ENCODE measurements around the gene ANKRD28. TPM values are rescaled to one million over a fixed set of nuclear protein-coding genes. Genes with fewer than 3 reads are reported as not detected.

Gene ANKRD28
- total RNA-seq, 2 donors from 2014 or later: 18.4 to 35.8 TPM

DNA sequence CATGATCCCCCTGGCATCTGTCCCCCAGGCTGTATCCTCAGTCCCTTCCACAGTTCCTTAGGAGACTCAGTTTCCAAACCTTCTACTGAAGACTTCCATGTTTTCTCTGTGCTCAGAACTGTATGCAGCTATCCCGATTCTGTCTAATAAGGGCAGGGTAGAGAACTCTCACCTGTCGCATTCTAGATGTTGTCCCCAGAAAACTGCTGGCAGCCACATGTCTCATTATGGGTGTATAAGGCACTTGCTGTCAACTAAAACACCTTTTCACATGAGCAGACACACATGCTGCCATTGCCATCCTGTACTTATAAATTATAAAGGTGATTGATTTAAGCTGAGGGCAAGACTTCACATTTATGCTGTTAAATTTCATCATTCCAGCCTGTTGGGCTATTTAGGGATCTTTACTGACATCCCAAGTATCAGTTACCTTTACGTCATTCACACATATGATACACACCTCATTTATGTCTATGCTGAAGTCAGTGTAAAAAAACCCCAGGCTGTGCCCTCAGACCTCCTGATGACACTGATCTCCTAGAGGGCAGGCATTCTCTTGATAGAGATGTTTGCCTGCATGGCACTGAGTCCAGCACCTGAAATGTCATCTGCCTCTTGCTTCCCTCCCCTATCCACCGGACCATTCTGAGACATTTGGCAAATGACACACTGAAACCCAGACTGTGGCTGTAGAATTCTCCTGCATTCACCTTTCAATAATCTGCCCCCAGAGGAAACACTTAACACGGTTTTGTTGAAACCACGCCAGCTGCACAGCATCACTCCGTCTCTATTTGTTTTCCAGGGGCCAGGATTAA lies 160.4 kb downstream of the ANKRD28 start:
- Histone ChIP-seq H3K27me3 (replicated peaks; ENCODE audit: insufficient read depth) (no peaks in the 10 kb centered on the region), H3K36me3 (no peaks in the 10 kb centered on the region), H3K27ac (no peak overlapping the region), H3K4me1 (replicated peaks) (peaks cover 14% of the 10 kb centered on the region), H3K4me3 (no peak overlapping the region), H3K9me3 (no peaks in the 10 kb centered on the region)
- DNase-seq (ENCODE audit: low spot score): no peak
- intact Hi-C loops (cut with DNase I): loop anchor here (10.0 kb wide), 1 partner anchor 607 kb away; no protein-coding TSS in a partner anchor
- 70% methylated on average over 7 of the region's 7 CpGs for WGBS
- TF ChIP-seq POLR2A (IDR thresholded peaks at IDR 0.05) (no peak), POLR2AphosphoS5 (IDR thresholded peaks at IDR 0.05) (no peak)
- TF ChIP-seq, protein P1, sequence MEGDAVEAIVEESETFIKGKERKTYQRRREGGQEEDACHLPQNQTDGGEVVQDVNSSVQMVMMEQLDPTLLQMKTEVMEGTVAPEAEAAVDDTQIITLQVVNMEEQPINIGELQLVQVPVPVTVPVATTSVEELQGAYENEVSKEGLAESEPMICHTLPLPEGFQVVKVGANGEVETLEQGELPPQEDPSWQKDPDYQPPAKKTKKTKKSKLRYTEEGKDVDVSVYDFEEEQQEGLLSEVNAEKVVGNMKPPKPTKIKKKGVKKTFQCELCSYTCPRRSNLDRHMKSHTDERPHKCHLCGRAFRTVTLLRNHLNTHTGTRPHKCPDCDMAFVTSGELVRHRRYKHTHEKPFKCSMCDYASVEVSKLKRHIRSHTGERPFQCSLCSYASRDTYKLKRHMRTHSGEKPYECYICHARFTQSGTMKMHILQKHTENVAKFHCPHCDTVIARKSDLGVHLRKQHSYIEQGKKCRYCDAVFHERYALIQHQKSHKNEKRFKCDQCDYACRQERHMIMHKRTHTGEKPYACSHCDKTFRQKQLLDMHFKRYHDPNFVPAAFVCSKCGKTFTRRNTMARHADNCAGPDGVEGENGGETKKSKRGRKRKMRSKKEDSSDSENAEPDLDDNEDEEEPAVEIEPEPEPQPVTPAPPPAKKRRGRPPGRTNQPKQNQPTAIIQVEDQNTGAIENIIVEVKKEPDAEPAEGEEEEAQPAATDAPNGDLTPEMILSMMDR (IDR thresholded peaks at IDR 0.05): no peak

DNA sequence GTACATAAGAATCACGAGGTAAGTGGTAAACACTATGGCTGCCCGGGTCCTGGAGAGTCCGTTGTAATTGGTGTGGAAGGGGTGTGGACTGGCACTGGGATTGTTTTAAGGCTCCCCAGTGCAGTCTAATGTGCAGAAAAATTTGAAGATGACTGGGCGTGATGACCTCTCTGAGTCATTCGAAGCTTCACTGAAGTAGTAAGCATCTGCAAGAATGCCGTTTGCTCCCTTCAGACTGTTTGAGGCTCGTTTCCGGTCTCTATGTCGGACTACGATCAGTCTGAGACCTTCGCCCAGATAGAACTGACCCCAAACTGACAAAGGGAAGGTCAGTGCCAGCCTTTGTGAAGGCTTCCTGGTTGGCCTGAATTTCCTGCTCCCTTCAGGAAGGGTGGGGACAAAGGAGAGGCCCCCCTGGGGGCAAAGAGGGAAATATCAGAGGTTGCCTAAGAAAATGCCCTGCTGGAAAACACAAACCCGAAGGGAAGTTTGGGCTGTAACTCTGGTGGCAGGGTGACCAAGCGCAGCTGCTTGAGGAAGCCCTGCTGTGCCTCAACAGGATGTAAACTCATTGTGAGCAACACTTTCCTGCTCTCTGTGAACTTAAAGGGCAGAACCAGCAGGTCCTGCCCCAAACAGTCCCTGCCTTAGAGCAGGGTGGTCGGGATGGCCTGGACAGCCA lies 161.6 kb downstream of the ANKRD28 start:
- peak overlapping the region; percentile 35 to 72 for H3K27ac ChIP-seq
- no peaks in the 10 kb centered on the region for H3K36me3 ChIP-seq
- H3K4me3 ChIP-seq: no peak overlapping the region
- no peaks in the 10 kb centered on the region for H3K27me3 ChIP-seq (replicated peaks; ENCODE audit: insufficient read depth)
- WGBS: 68% methylated on average over 14 of the region's 14 CpGs
- intact Hi-C loops (cut with DNase I): loop anchor here (10.0 kb wide), 1 partner anchor 609 kb away; no protein-coding TSS in a partner anchor
- DNase-seq (ENCODE audit: low spot score): no peak
- peaks cover 14% of the 10 kb centered on the region for H3K4me1 ChIP-seq (replicated peaks)
- no peak for TF ChIP-seq POLR2A (IDR thresholded peaks at IDR 0.05)
- TF ChIP-seq POLR2AphosphoS5 (IDR thresholded peaks at IDR 0.05): no peak
- TF ChIP-seq, protein P1 (IDR thresholded peaks at IDR 0.05): no peak
- H3K9me3 ChIP-seq: no peaks in the 10 kb centered on the region

GRCh38 chr3:15635121-15635661 lies 162.6 kb downstream of the ANKRD28 start:
- Histone ChIP-seq H3K36me3 (no peaks in the 10 kb centered on the region), H3K4me3 (no peak overlapping the region), H3K4me1 (replicated peaks) (peaks cover 14% of the 10 kb centered on the region), H3K27ac (peak overlapping the region; percentile 35 to 72), H3K27me3 (replicated peaks; ENCODE audit: insufficient read depth) (no peaks in the 10 kb centered on the region), H3K9me3 (no peaks in the 10 kb centered on the region)
- DNase-seq (ENCODE audit: low spot score): no peak
- TF ChIP-seq POLR2AphosphoS5 (IDR thresholded peaks at IDR 0.05): peak; percentile 78
- TF ChIP-seq, protein P1 (IDR thresholded peaks at IDR 0.05): no peak
- no peak for TF ChIP-seq POLR2A (IDR thresholded peaks at IDR 0.05)
- 12% methylated on average over 13 of the region's 13 CpGs for WGBS
- intact Hi-C loops (cut with DNase I): loop anchor here (10.0 kb wide), 1 partner anchor 610 kb away; no protein-coding TSS in a partner anchor

GRCh38 chr3:15634671-15635070 lies 163.1 kb downstream of the ANKRD28 start:
- peaks cover 14% of the 10 kb centered on the region for H3K4me1 ChIP-seq (replicated peaks)
- TF ChIP-seq POLR2A (IDR thresholded peaks at IDR 0.05): no peak
- TF ChIP-seq POLR2AphosphoS5 (IDR thresholded peaks at IDR 0.05): no peak
- no peak overlapping the region for H3K4me3 ChIP-seq
- no peak for DNase-seq (ENCODE audit: low spot score)
- intact Hi-C loops (cut with DNase I): loop anchor here (5.0 to 10.0 kb wide), 2 partner anchors 163 to 610 kb away; partner anchors contain the start of gene ANKRD28
- H3K9me3 ChIP-seq: no peaks in the 10 kb centered on the region
- H3K27me3 ChIP-seq (replicated peaks; ENCODE audit: insufficient read depth): no peaks in the 10 kb centered on the region
- H3K27ac ChIP-seq: peak overlapping the region; percentile 35 to 72
- H3K36me3 ChIP-seq: no peaks in the 10 kb centered on the region
- WGBS: 12% methylated on average over 2 of the region's 2 CpGs

Measured in prostate gland (tissue), 2 donors.